Subcutaneous abdominal adipose tissue (tissue), 5 donors: ENCODE results near the gene UBE3C.

Experiments
- H3K27ac ChIP-seq: one replicate; pipeline ENCODE4 v1.7.0; 2013; ENCODE audit warnings: low read depth, mild to moderate bottlenecking, inconsistent platforms, low read length, moderate library complexity
- H3K27me3 ChIP-seq, 5 donors: one replicate each; pipeline ENCODE4 v1.7.0; 2013; ENCODE audit warnings: low read length in 5 of 5, inconsistent platforms in 1 of 5; ENCODE audit not compliant: control insufficient read depth in 5 of 5, insufficient read depth in 4 of 5
- H3K36me3 ChIP-seq, 5 donors: one replicate each; pipeline ENCODE4 v1.7.0; 2013; ENCODE audit warnings: low read length in 5 of 5; ENCODE audit not compliant: control insufficient read depth in 5 of 5, insufficient read depth in 5 of 5
- H3K4me1 ChIP-seq, 5 donors: one replicate each; pipeline ENCODE4 v1.7.0; 2013; ENCODE audit warnings: low read length in 5 of 5, mild to moderate bottlenecking in 3 of 5, moderate library complexity in 1 of 5; ENCODE audit not compliant: control insufficient read depth in 5 of 5, insufficient read depth in 5 of 5
- H3K4me3 ChIP-seq, 5 donors: one replicate each; pipeline ENCODE4 v1.7.0; 2013; ENCODE audit warnings: low read length in 5 of 5, low read depth in 1 of 5
- H3K9ac ChIP-seq, 5 donors: one replicate each; pipeline ENCODE4 v1.7.0; 2013; ENCODE audit warnings: low read length in 5 of 5, mild to moderate bottlenecking in 4 of 5, moderate library complexity in 3 of 5
- H3K9me3 ChIP-seq, 5 donors: one replicate each; pipeline ENCODE4 v1.7.0; 2013; ENCODE audit warnings: low read length in 5 of 5; ENCODE audit not compliant: control insufficient read depth in 5 of 5
- donor health status: healthy.
- donor health status: healthy.
- donor health status: healthy.
- donor health status: healthy.
- donor health status: healthy.

Gene UBE3C

GRCh38 chr7:157222687-157223086 is 84.0 kb downstream of the UBE3C start:
- H3K9ac ChIP-seq = no peak overlapping the region
- no peak overlapping the region for H3K4me3 ChIP-seq
- no peaks in the 10 kb centered on the region for H3K4me1 ChIP-seq
- no peaks in the 10 kb centered on the region for H3K9me3 ChIP-seq
- no peaks in the 10 kb centered on the region for H3K27me3 ChIP-seq
- H3K27ac ChIP-seq = no peak overlapping the region
- H3K36me3 ChIP-seq = peaks cover 9 to 72% (median 47%) of the 10 kb centered on the region in 5 donors

GRCh38 chr7:157224627-157225026 is 85.9 kb downstream of the UBE3C start:
- H3K4me1 ChIP-seq = no peaks in the 10 kb centered on the region
- H3K27me3 ChIP-seq = no peaks in the 10 kb centered on the region
- H3K27ac ChIP-seq = no peak overlapping the region
- H3K36me3 ChIP-seq = peaks cover 9 to 72% (median 47%) of the 10 kb centered on the region in 5 donors
- no peaks in the 10 kb centered on the region for H3K9me3 ChIP-seq
- no peak overlapping the region for H3K4me3 ChIP-seq
- no peak overlapping the region for H3K9ac ChIP-seq

- no peaks in the 10 kb centered on the region for H3K9me3 ChIP-seq
- no peaks in the 10 kb centered on the region for H3K27me3 ChIP-seq
- no peak overlapping the region for H3K9ac ChIP-seq
- H3K4me3 ChIP-seq = no peak overlapping the region
- H3K36me3 ChIP-seq = peaks cover 12 to 73% (median 47%) of the 10 kb centered on the region in 5 donors
- H3K4me1 ChIP-seq = no peaks in the 10 kb centered on the region
- no peak overlapping the region for H3K27ac ChIP-seq
These were observed 90.2 kb downstream of the UBE3C start for GRCh38 chr7:157228864-157229422.

GRCh38 chr7:157233677-157234076 is 95.0 kb downstream of the UBE3C start:
- H3K36me3 ChIP-seq = peaks cover 9 to 53% (median 37%) of the 10 kb centered on the region in 5 donors
- no peak overlapping the region for H3K27ac ChIP-seq
- no peaks in the 10 kb centered on the region for H3K27me3 ChIP-seq
- H3K9me3 ChIP-seq = no peaks in the 10 kb centered on the region
- H3K4me3 ChIP-seq = no peak overlapping the region
- H3K9ac ChIP-seq = no peak overlapping the region
- H3K4me1 ChIP-seq = no peaks in the 10 kb centered on the region

GRCh38 chr7:157234271-157234670 is 95.5 kb downstream of the UBE3C start:
- Histone ChIP-seq H3K4me1 (no peaks in the 10 kb centered on the region), H3K27ac (no peak overlapping the region), H3K36me3 (peaks cover 9 to 50% (median 36%) of the 10 kb centered on the region in 5 donors), H3K27me3 (no peaks in the 10 kb centered on the region), H3K4me3 (no peak overlapping the region), H3K9ac (no peak overlapping the region), H3K9me3 (no peaks in the 10 kb centered on the region)

- H3K27ac ChIP-seq = no peak overlapping the region
- no peaks in the 10 kb centered on the region for H3K4me1 ChIP-seq
- H3K36me3 ChIP-seq = peaks cover 9 to 45% (median 38%) of the 10 kb centered on the region in 5 donors
- H3K4me3 ChIP-seq = no peak overlapping the region
- no peaks in the 10 kb centered on the region for H3K9me3 ChIP-seq
- no peak overlapping the region for H3K9ac ChIP-seq
- no peaks in the 10 kb centered on the region for H3K27me3 ChIP-seq
These were observed 96.9 kb downstream of the UBE3C start for GRCh38 chr7:157235357-157236333.

GRCh38 chr7:157238087-157238486 is 99.4 kb downstream of the UBE3C start:
- Histone ChIP-seq H3K36me3 (peaks cover 5 to 38% (median 24%) of the 10 kb centered on the region in 5 donors), H3K9me3 (no peaks in the 10 kb centered on the region), H3K27me3 (no peaks in the 10 kb centered on the region), H3K4me1 (no peaks in the 10 kb centered on the region), H3K4me3 (no peak overlapping the region), H3K9ac (no peak overlapping the region), H3K27ac (no peak overlapping the region)

GRCh38 chr7:157239571-157240270 is 101.0 kb downstream of the UBE3C start:
- Histone ChIP-seq H3K27me3 (no peaks in the 10 kb centered on the region), H3K27ac (no peak overlapping the region), H3K9me3 (no peaks in the 10 kb centered on the region), H3K9ac (no peak overlapping the region), H3K36me3 (peaks cover 5 to 37% (median 19%) of the 10 kb centered on the region in 5 donors), H3K4me1 (no peaks in the 10 kb centered on the region), H3K4me3 (no peak overlapping the region)

- H3K27ac ChIP-seq = no peak overlapping the region
- no peak overlapping the region for H3K4me3 ChIP-seq
- peaks cover 0 to 42% (median 19%) of the 10 kb centered on the region in 5 donors for H3K36me3 ChIP-seq
- no peak overlapping the region for H3K9ac ChIP-seq
- no peaks in the 10 kb centered on the region for H3K27me3 ChIP-seq
- no peaks in the 10 kb centered on the region for H3K4me1 ChIP-seq
- no peaks in the 10 kb centered on the region for H3K9me3 ChIP-seq
These were observed 102.9 kb downstream of the UBE3C start for GRCh38 chr7:157241631-157242030.
